Prostate gland (tissue), 2 donors: ENCODE results near the gene HSPB6. TPM values are rescaled to one million over a fixed set of nuclear protein-coding genes. Genes with fewer than 3 reads are reported as not detected.

Experiments used
- DNase-seq: peaks from one replicate; pipeline ENCODE4 v3.0.0-alpha.2; 2019; ENCODE audit warnings: low spot score
- H3K27ac ChIP-seq, 2 donors: fragments of 200-600 bp; sonication (generic); 2 replicates each; pipeline ENCODE4 v1.5.1; 2017 to 2019
- H3K27me3 ChIP-seq: fragments of 200-600 bp; sonication (generic); replicated peaks from 2 replicates; pipeline ENCODE4 v1.5.1; 2019; ENCODE audit not compliant: insufficient read depth
- H3K36me3 ChIP-seq, 2 donors: fragments of 200-600 bp; sonication (generic); 1 replicate in 1 of 2; 2 replicates in 1 of 2; pipeline versions ENCODE4 v1.5.1 to v1.8.1; 2017 to 2019
- H3K4me1 ChIP-seq: fragments of 200-600 bp; sonication (generic); replicated peaks from 2 replicates; pipeline ENCODE4 v1.5.1; 2019
- H3K4me3 ChIP-seq, 2 donors: fragments of 200-600 bp; sonication (generic); 2 replicates each; pipeline ENCODE4 v1.5.1; 2017 to 2019
- H3K9me3 ChIP-seq: fragments of 200-600 bp; sonication (generic); 2 replicates; pipeline ENCODE4 v1.5.1; 2017
- POLR2A ChIP-seq: fragments of 450-650 bp; IDR thresholded peaks from one replicate; pipeline ENCODE4 v1.6.1; 2016; ENCODE audit warnings: antibody characterized with exemption, mild to moderate bottlenecking
- POLR2AphosphoS5 ChIP-seq: sonication (generic); formaldehyde crosslinking; IDR thresholded peaks from one replicate; pipeline ENCODE4 v1.6.1; 2017; ENCODE audit warnings: antibody characterized with exemption
- WGBS: methylation state at CpG from one replicate; pipeline ENCODE4 v1.1.5; 2018; 5-methylcytosine and 5-hydroxymethylcytosine counted together
- intact Hi-C: fragments of 100-400 bp; cut with DNase I; formaldehyde crosslinking; loops from one replicate; pipeline ENCODE4 v1.14.2; 2022
- total RNA-seq, 2 donors: library from RNA; depleted of rRNA; stranded (reverse); fragments of >200 nt; gene quantifications; one replicate each; pipeline ENCODE4 v1.1.0, GENCODE V29; 2016
- TF ChIP-seq, protein P1 (sequence below), 4 experiments: fragments of 200-600 bp in 2 of 4; fragments of 450-650 bp in 2 of 4; sonication (generic) in 2 of 4; IDR thresholded peaks; 1 replicate in 3 of 4; 2 replicates in 1 of 4; pipeline ENCODE4 v1.5.1; 2016 to 2019; ENCODE audit warnings: antibody characterized with exemption in 4 of 4, mild to moderate bottlenecking in 2 of 4, moderate library complexity in 2 of 4

Gene HSPB6
- total RNA-seq, 2 donors from 2014 or later: 32.2 to 78.5 TPM

DNA sequence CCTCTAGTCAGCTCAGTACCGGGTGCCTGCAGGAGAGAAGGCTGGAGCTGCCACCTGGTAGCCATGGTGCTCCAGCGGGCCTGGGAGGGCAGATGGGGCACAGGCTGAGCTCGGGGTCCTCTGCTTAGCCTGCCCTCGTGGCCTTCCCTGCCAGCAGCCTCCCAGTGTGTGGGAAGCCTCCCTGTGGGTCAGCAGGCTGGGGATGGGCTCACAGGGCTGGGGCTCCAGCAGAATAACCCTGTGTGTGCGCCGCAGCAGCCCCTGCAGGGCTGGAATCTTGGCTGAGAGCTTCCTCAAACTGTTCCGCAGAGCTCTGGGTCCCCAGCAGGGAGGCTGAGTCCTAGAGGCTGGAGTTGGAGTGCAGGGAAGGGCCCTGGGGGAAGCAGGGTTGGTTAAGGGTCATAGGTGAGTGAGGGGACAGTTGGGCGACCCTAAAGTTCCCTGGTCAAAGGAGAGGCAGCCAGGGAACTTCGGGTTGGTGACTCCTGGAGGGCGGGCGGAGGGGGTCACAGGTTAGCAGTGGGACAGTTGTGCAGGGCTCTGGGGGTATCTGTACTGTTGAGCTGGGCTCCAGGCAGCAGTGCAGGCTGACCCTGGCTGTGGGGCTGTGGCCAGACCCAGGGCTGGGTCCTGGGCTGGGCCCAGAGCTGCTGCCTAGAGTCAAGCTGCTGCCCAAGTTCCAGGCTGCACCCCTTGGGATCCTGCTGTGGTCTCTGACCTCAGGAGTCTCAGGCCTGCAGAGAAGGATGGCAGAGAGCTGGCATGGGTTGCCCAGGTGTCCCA is 32.6 kb upstream of the HSPB6 start:
- 83% methylated on average over 11 of the region's 11 CpGs for WGBS

GRCh38 chr19:35788205-35788960 is 31.6 kb upstream of the HSPB6 start:
- Histone ChIP-seq H3K27me3 (no peaks in the 10 kb centered on the region), H3K4me3 (no peak overlapping the region), H3K4me1 (no peaks in the 10 kb centered on the region), H3K27ac (no peak overlapping the region), H3K9me3 (no peaks in the 10 kb centered on the region), H3K36me3 (no peaks in the 10 kb centered on the region)
- WGBS: 79% methylated on average over 12 of the region's 12 CpGs
- intact Hi-C loops: no loop called here
- TF ChIP-seq, protein P1, sequence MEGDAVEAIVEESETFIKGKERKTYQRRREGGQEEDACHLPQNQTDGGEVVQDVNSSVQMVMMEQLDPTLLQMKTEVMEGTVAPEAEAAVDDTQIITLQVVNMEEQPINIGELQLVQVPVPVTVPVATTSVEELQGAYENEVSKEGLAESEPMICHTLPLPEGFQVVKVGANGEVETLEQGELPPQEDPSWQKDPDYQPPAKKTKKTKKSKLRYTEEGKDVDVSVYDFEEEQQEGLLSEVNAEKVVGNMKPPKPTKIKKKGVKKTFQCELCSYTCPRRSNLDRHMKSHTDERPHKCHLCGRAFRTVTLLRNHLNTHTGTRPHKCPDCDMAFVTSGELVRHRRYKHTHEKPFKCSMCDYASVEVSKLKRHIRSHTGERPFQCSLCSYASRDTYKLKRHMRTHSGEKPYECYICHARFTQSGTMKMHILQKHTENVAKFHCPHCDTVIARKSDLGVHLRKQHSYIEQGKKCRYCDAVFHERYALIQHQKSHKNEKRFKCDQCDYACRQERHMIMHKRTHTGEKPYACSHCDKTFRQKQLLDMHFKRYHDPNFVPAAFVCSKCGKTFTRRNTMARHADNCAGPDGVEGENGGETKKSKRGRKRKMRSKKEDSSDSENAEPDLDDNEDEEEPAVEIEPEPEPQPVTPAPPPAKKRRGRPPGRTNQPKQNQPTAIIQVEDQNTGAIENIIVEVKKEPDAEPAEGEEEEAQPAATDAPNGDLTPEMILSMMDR (IDR thresholded peaks at IDR 0.05): no peak
- TF ChIP-seq POLR2A: no peak
- no peak for TF ChIP-seq POLR2AphosphoS5
- DNase-seq: no peak

More for the DNA sequence above, 32.6 kb upstream of the HSPB6 start:
- H3K27me3 ChIP-seq: no peaks in the 10 kb centered on the region
- no peak overlapping the region for H3K4me3 ChIP-seq
- no peak overlapping the region for H3K27ac ChIP-seq
- H3K4me1 ChIP-seq: no peaks in the 10 kb centered on the region
- TF ChIP-seq POLR2AphosphoS5: no peak
- TF ChIP-seq, protein P1 (IDR thresholded peaks at IDR 0.05): no peak
- TF ChIP-seq POLR2A: no peak
- no peaks in the 10 kb centered on the region for H3K9me3 ChIP-seq
- H3K36me3 ChIP-seq: no peaks in the 10 kb centered on the region
- no peak for DNase-seq
- intact Hi-C loops: no loop called here

DNA sequence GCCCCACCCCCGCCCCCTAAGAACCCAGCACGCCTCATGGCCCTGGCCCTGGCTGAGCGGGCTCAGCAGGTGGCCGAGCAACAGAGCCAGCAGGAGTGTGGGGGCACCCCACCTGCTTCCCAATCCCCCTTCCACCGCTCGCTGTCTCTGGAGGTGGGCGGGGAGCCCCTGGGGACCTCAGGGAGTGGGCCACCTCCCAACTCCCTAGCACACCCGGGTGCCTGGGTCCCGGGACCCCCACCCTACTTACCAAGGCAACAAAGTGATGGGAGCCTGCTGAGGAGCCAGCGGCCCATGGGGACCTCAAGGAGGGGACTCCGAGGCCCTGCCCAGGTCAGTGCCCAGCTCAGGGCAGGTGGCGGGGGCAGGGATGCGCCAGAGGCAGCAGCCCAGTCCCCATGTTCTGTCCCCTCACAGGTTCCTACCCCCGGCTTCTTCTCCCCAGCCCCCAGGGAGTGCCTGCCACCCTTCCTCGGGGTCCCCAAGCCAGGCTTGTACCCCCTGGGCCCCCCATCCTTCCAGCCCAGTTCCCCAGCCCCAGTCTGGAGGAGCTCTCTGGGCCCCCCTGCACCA is 30.5 kb upstream of the HSPB6 start:
- no peaks in the 10 kb centered on the region for H3K27me3 ChIP-seq
- WGBS: 95% methylated on average over 13 of the region's 15 CpGs
- H3K27ac ChIP-seq: no peak overlapping the region
- intact Hi-C loops: no loop called here
- TF ChIP-seq, protein P1 (IDR thresholded peaks at IDR 0.05): no peak
- no peak for TF ChIP-seq POLR2A
- no peak for TF ChIP-seq POLR2AphosphoS5
- no peaks in the 10 kb centered on the region for H3K36me3 ChIP-seq
- no peak for DNase-seq
- H3K4me1 ChIP-seq: no peaks in the 10 kb centered on the region
- H3K4me3 ChIP-seq: no peak overlapping the region
- H3K9me3 ChIP-seq: no peaks in the 10 kb centered on the region

DNA sequence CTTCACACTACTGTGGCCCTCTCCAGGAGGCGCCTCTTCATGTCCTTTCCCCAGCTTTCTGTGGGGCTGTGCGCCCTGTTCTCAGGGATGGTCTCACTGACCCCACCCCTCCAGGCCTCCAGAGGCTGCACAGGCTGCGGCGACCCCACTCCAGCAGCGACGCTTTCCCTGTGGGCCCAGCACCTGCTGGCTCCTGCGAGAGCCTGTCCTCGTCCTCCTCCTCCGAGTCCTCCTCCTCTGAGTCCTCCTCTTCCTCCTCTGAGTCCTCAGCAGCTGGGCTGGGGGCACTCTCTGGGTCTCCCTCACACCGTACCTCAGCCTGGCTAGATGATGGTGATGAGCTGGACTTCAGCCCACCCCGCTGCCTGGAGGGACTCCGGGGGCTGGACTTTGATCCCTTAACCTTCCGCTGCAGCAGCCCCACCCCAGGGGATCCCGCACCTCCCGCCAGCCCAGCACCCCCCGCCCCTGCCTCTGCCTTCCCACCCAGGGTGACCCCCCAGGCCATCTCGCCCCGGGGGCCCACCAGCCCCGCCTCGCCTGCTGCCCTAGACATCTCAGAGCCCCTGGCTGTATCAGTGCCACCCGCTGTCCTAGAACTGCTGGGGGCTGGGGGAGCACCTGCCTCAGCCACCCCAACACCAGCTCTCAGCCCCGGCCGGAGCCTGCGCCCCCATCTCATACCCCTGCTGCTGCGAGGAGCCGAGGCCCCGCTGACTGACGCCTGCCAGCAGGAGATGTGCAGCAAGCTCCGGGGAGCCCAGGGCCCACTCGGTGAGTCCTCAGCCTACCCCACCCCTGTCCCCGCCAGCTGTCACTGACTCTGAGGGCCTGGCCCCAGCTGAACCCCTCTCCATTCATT is 29.7 kb upstream of the HSPB6 start:
- WGBS: 92% methylated on average over 31 of the region's 31 CpGs
- Histone ChIP-seq H3K27me3 (no peaks in the 10 kb centered on the region), H3K36me3 (no peaks in the 10 kb centered on the region), H3K4me1 (no peaks in the 10 kb centered on the region), H3K9me3 (no peaks in the 10 kb centered on the region), H3K27ac (no peak overlapping the region), H3K4me3 (no peak overlapping the region)
- no peak for DNase-seq
- intact Hi-C loops: no loop called here
- TF ChIP-seq POLR2AphosphoS5 (no peak), POLR2A (no peak)
- TF ChIP-seq, protein P1 (IDR thresholded peaks at IDR 0.05): no peak
